ENCODE data around the gene TNS1.
"Not testable (repeated sequence)": the region's sequence is repeated elsewhere in the genome, so short reads cannot be mapped to it uniquely, and the experiment has no call there.

TNS1 gene

GRCh38 chr2:217790681-217791392 lies 212.0 kb downstream of the TNS1 start:
- no peak for DNase-seq

GRCh38 chr2:217790195-217790594 lies 212.6 kb downstream of the TNS1 start:
- no peak for DNase-seq

- DNase-seq: no peak
These were observed 213.0 kb downstream of the TNS1 start for GRCh38 chr2:217789736-217790181.

DNA sequence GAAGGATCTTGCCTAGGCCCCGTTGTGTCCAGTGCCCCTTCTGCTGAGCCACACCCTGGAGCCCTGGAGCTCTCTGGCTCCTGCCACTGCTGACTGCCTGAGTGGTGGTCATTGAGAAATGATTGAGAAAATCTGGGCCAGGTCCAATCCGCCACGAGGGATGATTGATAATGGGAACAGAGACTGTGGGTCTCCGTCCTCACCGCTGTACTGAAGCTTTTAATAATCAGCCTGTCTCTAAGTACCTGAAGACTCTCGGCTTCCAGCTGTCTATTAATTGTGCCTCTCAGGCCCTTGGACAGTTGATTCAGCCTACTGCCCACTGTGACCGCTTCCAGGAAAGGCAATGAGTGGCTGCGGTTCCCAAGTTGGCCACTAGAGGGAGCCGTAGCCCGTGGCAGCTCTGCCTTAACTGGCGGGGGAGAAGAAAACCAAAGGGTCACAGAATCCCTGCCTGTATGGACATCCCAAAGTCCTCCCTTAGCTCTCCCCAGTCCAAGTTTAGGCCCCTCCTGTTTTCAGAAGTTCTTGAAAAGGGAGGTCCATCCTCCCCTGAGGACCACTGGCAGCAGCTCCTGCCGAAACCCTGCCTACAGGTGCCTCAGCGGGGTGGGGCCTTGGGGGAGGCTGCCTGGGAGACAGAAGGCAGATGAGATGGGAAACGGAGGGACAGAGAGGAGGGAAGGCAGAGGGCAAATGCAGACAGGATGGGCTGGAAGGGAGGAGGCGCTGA lies 213.6 kb downstream of the TNS1 start:
- peak; percentile 32 to 72 (median 51) for DNase-seq

DNA sequence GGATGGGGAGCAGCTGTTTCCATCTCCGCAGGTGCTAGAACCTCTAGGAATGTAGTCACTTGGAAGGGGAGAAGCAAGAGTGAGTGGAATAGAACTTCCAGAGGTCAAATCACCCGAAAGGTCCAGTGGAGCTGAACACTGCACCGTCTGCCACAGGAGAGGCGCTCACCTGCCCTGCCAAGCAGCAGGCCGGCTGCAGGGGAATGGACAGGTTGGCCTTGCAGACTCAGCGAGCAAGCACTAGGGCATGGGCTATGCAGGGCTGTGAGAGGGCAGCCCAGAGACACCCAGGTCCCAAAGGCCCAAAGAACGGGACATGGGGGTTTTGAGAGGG lies 214.2 kb downstream of the TNS1 start:
- no peak for DNase-seq

- no peak for DNase-seq
These were observed 215.5 kb downstream of the TNS1 start for GRCh38 chr2:217787160-217787877.

- DNase-seq: not testable (repeated sequence)
These were observed 216.2 kb downstream of the TNS1 start for GRCh38 chr2:217786560-217786959.

DNA sequence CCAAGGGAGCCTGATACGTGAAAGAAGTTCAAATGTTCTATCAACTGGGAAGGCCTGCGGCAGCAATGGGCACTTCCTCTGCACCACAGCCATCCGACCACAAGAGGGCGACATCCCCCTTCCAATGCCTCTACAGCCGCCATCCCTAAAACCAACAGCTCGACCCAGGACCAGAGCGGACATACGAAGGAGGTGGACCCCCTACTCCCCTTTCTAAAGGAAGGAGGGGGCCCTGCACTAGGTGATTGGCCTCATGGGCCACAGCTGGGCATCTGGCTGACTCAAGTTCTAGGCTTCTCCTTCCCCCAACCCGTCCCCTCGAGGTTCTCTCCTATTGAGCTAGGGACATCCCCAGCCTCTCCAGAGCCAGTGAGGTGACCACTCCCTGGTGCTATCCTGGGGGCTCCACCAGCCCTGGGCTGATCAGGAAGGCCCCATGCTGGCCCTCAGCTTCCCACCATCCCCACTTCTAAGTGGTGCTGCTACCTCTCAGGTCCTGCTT lies 217.2 kb downstream of the TNS1 start:
- DNase-seq: peak; percentile 22 to 63 (median 40)

GRCh38 chr2:217784996-217785543 lies 217.7 kb downstream of the TNS1 start:
- no peak for DNase-seq

DNA sequence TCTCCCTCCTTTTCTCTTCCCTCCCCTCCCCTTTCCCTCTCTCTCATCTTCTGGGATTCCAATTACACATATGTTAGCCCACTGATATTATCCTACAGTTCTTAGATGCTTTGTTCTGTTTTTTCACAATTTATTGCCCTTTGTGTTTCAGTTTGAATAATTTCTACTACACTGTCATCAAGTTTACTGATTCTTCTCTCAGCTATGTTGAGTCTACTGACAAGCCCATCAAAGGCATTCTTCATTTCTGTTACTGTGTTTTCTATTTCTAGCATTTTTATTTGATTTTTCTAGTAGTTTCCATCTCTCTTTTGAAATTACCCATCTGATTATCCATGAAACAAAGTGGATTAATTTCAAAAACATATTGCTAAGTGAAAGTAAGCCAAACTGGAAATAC lies 219.6 kb downstream of the TNS1 start:
- DNase-seq: no peak

DNA sequence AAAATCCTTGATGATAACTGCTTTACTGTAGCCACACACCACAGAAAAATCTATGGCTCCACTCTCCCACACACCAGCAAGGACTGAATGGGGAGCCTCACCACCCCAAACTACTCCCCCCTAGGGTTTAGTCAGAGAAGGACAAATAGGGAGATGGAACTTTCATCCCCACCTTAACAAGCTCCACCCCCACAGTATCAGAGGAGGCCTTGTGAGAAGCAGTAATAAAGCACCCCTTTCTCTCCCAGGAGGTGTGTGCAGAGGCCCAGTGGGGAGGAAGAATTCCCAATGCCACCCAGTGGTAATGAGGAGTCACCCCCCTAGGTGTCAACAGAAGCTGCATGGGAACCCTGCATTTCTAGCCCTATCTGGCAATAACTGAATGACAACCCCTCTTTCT lies 224.9 kb downstream of the TNS1 start:
- no peak for DNase-seq

- DNase-seq: no peak
These were observed 226.2 kb downstream of the TNS1 start for GRCh38 chr2:217776631-217777030.

DNA sequence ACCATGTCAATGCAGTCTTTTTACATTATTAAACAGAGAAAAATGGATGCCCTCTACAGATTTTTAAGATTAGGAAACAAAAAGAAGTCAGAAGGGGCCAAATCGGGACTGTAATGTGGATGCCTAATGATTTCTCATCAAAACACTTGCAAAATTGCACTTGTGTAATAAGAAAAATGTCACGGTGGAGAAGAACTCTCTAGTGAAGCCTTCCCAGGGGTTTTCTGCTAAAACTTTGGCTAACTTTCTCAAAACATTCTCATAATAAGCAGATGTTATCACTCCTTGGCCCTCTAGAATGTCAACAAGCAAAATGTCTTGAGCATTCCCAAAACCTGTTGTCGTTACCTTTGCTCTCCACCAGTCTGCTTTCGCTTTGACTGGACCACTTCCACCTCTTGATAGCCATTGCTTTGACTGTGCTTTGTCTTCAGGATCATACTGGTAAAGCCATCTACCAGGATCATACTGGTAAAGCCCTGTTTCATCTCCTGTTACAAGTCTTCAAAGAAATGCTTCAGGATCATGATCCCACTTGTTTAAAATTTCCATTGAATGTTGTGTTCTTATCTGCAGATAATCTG lies 226.8 kb downstream of the TNS1 start:
- DNase-seq: no peak

DNA sequence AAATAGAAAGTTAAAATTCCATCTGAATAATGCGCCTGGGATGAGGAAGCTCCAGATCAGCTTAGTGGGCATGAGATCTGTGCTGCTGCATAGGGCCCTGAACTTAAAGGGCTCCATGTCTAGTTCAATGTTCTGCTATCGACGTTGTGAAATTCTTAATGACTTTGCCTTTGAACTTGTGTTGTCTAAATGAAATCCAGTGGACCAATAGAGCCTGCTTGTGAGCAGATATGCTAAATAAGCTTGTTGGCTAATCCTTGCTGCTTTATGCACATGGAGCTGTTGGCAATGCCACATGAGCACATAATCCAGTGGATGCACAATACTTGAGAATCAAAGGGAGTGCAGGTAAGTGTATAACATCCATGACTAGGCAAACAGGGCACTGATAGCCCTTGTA lies 228.6 kb downstream of the TNS1 start:
- DNase-seq: no peak

- no peak for DNase-seq
These were observed 229.3 kb downstream of the TNS1 start for GRCh38 chr2:217773539-217773938.

DNA sequence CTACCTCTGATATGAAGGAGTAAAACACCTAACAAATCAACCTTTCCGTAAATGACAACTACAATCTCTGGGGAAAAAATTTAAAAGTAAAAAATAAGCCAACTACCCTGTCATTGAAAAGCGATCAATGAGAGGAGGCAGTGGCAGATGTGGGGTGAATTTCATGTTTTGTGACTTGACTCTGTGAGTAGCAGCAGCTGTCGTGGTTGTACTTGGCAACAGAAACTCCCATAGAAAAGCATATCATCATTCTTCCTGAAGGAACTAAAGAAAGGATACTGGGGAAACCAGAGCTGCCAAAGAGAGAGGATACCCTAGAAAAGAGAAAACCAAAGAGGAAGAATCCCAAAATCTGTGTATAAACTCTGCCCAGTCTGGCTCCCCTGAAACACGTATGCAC lies 236.4 kb downstream of the TNS1 start:
- DNase-seq: no peak

DNA sequence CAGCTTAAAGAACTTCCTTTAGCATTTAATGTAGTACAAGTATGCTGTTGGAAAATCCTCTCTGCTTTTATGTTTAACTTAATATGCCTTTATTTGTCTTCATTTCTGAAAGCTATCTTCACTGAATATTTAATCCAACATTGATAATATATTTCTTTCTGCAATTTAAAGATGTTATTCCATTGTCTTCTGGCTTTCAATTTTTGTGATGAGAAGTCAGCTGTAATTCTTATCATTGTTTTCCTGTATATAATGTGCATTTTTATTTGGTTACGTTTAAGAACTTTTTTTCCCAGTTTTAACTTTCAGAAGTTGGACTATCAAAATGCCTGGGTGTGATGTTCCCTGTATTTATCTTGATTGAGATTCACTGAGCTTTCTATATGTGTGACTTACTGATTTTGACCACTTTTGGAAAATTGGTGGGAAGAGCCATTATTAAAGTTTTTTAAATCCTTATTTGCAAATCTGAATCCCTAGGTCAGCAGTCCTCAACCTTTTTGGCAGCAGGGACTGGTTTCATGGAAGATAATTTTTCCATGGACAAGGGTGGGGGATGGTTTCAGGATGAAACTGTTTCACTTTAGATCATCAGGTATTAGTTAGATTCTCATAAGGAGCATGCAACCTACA lies 241.0 kb downstream of the TNS1 start:
- no peak for DNase-seq

DNA sequence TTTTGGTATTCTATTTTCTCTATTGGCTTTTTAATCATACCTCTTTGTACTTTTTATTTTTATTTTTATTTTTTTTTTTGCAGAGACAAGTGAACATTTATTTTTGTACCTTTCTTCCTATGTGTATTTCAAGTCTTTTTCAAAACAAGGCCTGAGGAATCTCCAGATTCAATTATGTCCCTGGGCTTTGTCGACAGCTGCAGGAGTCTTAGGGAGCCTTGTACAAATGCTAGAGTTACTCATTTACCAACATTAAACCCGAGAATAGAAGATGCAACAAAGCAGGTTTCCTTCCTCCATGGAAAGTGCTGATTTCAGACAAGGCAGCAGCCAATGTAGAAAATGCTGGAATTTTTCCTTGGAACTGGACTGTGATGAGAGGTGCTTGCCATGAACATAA lies 242.8 kb downstream of the TNS1 start:
- no peak for DNase-seq

DNA sequence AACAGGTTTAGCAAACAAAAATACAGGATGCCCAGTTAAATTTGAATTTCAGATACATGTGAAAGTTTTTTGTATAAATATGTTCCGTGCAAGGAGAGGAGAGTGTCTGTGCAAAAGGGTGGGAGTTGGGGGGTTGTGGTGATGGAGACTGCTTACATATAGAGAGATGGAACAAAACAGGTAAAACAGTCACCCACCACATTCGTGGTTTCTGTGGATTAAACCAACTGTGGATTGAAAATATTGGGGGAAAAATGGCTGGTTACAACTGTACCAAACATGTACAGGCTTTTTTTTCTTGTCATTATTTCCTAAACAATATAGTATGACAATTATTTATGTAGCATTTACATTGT lies 245.7 kb downstream of the TNS1 start:
- no peak for DNase-seq

- DNase-seq: peak; percentile 25 to 60 (median 42)
These were observed 246.3 kb downstream of the TNS1 start for GRCh38 chr2:217756375-217757107.

- no peak for DNase-seq
These were observed 247.6 kb downstream of the TNS1 start for GRCh38 chr2:217755027-217755745.

All from activated CD4-positive, CD25-positive, alpha-beta regulatory T cell (primary cell).